ENCODE results near the gene TSPO.

TSPO gene

GRCh38 chr22:43126501-43127165, 24.7 kb upstream of the TSPO start:
- no peak for DNase-seq (ENCODE audit: low read depth)
- no peak for TF ChIP-seq CTCF (IDR thresholded peaks at IDR 0.05; ENCODE audit: control insufficient read depth, extremely low read depth, insufficient read depth)
- no peak overlapping the region for H3K4me3 ChIP-seq (ENCODE audit: low read depth, low read length)

GRCh38 chr22:43127166-43127908, 24.0 kb upstream of the TSPO start:
- DNase-seq (ENCODE audit: low read depth) = no peak
- no peak overlapping the region for H3K4me3 ChIP-seq (ENCODE audit: low read depth, low read length)
- TF ChIP-seq CTCF (IDR thresholded peaks at IDR 0.05; ENCODE audit: control insufficient read depth, extremely low read depth, insufficient read depth) = no peak

- DNase-seq (ENCODE audit: low read depth) = no peak
Observed at GRCh38 chr22:43128116-43128515, 23.2 kb upstream of the TSPO start.

GRCh38 chr22:43128928-43129424, 22.4 kb upstream of the TSPO start:
- no peak for DNase-seq (ENCODE audit: low read depth)
- TF ChIP-seq CTCF (IDR thresholded peaks at IDR 0.05; ENCODE audit: control insufficient read depth, extremely low read depth, insufficient read depth) = no peak
- no peak overlapping the region for H3K4me3 ChIP-seq (ENCODE audit: low read depth, low read length)

More at GRCh38 chr22:43128116-43128515, 23.2 kb upstream of the TSPO start:
- H3K4me3 ChIP-seq (ENCODE audit: low read depth, low read length) = no peak overlapping the region
- no peak for TF ChIP-seq CTCF (IDR thresholded peaks at IDR 0.05; ENCODE audit: control insufficient read depth, extremely low read depth, insufficient read depth)

GRCh38 chr22:43129426-43130425, 21.6 kb upstream of the TSPO start:
- no peak for DNase-seq (ENCODE audit: low read depth)
- H3K4me3 ChIP-seq (ENCODE audit: low read depth, low read length) = no peak overlapping the region
- TF ChIP-seq CTCF (IDR thresholded peaks at IDR 0.05; ENCODE audit: control insufficient read depth, extremely low read depth, insufficient read depth) = no peak

GRCh38 chr22:43131773-43132501, 19.4 kb upstream of the TSPO start:
- TF ChIP-seq CTCF (IDR thresholded peaks at IDR 0.05; ENCODE audit: control insufficient read depth, extremely low read depth, insufficient read depth) = no peak
- no peak for DNase-seq (ENCODE audit: low read depth)
- no peak overlapping the region for H3K4me3 ChIP-seq (ENCODE audit: low read depth, low read length)

Data from LNCaP clone FGC (cell line).